Measurements from ENCODE around the gene TRAPPC1. TPM values are rescaled to one million over a fixed set of nuclear protein-coding genes. Genes with fewer than 3 reads are reported as not detected.

The TRAPPC1 gene
- total and polyA plus RNA-seq, 2 experiments from 2014 or later, result 37.8 to 321 TPM

DNA sequence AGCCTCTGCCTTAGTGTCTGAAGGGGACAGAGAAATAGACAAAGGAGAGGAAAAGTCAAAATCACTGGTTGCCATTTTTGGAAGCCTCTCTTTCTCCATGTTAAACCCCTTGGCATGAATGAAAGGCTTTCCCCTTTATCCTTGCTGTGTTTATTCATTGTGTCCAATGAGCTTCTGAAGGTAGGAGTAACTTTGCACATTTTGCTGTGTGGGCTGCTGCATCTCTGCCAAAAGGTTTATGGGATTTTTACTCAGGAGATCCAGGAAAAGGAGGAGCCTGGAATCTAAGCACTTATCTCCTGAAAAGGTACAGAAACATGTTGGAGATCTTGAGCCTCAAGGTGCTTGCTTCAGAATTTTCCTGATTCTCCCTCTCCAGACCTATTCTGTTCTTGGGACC, 4.1 kb upstream of the TRAPPC1 start:
- no peak overlapping the region for H3K9ac ChIP-seq
- H3K4me3 ChIP-seq, result no peak overlapping the region
- H3K27ac ChIP-seq, result no peak overlapping the region
- H3K79me2 ChIP-seq (ENCODE audit: insufficient read depth), result peaks cover 42% of the 10 kb centered on the region
- no peaks in the 10 kb centered on the region for H3K9me3 ChIP-seq (ENCODE audit: low read depth)
- H3K4me2 ChIP-seq (ENCODE audit: unreplicated experiment), result no peak overlapping the region
- no peak overlapping the region for H2AFZ ChIP-seq
- TF ChIP-seq EZH2 (IDR thresholded peaks at IDR 0.05; ENCODE audit: insufficient read depth, poor library complexity, severe bottlenecking), result no peak
- no peak for TF ChIP-seq EZH2phosphoT487 (IDR thresholded peaks at IDR 0.05; ENCODE audit: insufficient read depth, low read depth)
- no peaks in the 10 kb centered on the region for H3F3A ChIP-seq (ENCODE audit: insufficient read depth)
- no peak for DNase-seq
- H3K36me3 ChIP-seq (ENCODE audit: low read depth), result peaks cover 11% of the 10 kb centered on the region
- no peaks in the 10 kb centered on the region for H3K9me2 ChIP-seq (ENCODE audit: insufficient read depth)
- no peaks in the 10 kb centered on the region for H3K27me3 ChIP-seq (replicated peaks; ENCODE audit: insufficient read depth)
- no peaks in the 10 kb centered on the region for H4K20me1 ChIP-seq (ENCODE audit: insufficient read depth)
- peaks cover 8% of the 10 kb centered on the region for H3K4me1 ChIP-seq (ENCODE audit: insufficient read depth)
- in situ Hi-C loops (cut with MboI), result no loop called here

DNA sequence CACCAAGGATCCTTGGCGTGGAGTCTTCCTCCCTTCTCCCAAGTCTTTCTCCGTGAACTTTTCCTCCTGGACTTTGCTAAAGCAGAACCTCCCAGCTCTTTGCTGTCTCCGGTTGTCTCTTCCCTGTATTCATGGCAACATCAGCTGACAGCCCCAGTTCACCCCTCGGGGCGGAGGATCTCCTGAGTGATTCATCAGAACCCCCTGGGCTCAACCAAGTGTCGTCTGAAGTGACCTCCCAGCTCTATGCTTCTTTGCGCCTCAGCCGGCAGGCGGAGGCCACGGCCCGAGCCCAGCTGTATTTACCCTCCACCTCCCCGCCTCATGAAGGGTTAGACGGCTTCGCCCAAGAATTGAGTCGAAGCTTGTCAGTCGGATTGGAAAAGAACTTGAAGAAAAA, 1.2 kb upstream of the TRAPPC1 start:
- DNase-seq, result peak; percentile 83
- no peaks in the 10 kb centered on the region for H3K27me3 ChIP-seq (replicated peaks; ENCODE audit: insufficient read depth)
- WGBS, 2 experiments (ENCODE audit: low coverage in 1 of 2, low lambda C conversion rate in 2 of 2, missing lambda C conversion rate in 2 of 2), result 1 to 2% methylated on average over 16 of the region's 16 CpGs

DNA sequence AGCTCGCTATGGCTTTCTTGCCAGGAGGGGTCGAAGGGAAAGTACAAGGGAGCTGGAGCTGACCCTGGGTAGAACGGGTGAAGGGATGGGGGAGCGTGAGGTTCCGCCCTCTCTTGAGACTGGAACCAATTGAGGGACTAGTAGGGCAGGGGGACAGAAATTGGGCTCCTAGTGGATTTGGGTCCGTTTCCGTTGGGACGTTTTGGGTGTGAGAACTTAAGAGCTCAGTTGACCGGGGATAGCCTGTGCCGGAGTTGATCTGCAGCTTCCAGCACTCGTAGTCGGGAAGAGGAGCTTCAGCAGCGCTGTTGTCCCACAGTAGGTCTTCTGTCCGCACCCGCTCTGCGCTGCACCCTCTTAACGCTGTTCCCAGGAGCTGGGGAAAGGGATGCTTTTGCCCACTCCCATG, 741 bp upstream of the TRAPPC1 start:
- H2AFZ ChIP-seq, result peak overlapping the region; percentile 90
- no peaks in the 10 kb centered on the region for H3K9me2 ChIP-seq (ENCODE audit: insufficient read depth)
- TF ChIP-seq EZH2phosphoT487 (IDR thresholded peaks at IDR 0.05; ENCODE audit: insufficient read depth, low read depth) (no peak), EZH2 (IDR thresholded peaks at IDR 0.05; ENCODE audit: insufficient read depth, poor library complexity, severe bottlenecking) (no peak)
- H3K27me3 ChIP-seq (replicated peaks; ENCODE audit: insufficient read depth), result no peaks in the 10 kb centered on the region
- H3K9ac ChIP-seq, result peak overlapping the region; percentile 86
- WGBS, 2 experiments (ENCODE audit: low coverage in 1 of 2, low lambda C conversion rate in 2 of 2, missing lambda C conversion rate in 2 of 2), result 0 to 3% methylated on average over 16 to 17 of the region's 17 CpGs
- peak; percentile 56 for DNase-seq
- H3K4me3 ChIP-seq, result peak overlapping the region; percentile 83
- H4K20me1 ChIP-seq (ENCODE audit: insufficient read depth), result no peaks in the 10 kb centered on the region
- H3K36me3 ChIP-seq (ENCODE audit: low read depth), result peaks cover 4% of the 10 kb centered on the region; the same call in 1 of the 2 replicates
- in situ Hi-C loops (cut with MboI), result no loop called here
- H3F3A ChIP-seq (ENCODE audit: insufficient read depth), result no peaks in the 10 kb centered on the region
- H3K79me2 ChIP-seq (ENCODE audit: insufficient read depth), result peaks cover 47% of the 10 kb centered on the region
- H3K9me3 ChIP-seq (ENCODE audit: low read depth), result no peaks in the 10 kb centered on the region
- H3K4me1 ChIP-seq (ENCODE audit: insufficient read depth), result peaks cover 8% of the 10 kb centered on the region
- H3K4me2 ChIP-seq (ENCODE audit: unreplicated experiment), result peak overlapping the region; percentile 90
- H3K27ac ChIP-seq, result peak overlapping the region; percentile 44

More for the DNA sequence above, 1.2 kb upstream of the TRAPPC1 start:
- in situ Hi-C loops (cut with MboI), result no loop called here
- peaks cover 4% of the 10 kb centered on the region; the same call in 1 of the 2 replicates for H3K36me3 ChIP-seq (ENCODE audit: low read depth)
- H3F3A ChIP-seq (ENCODE audit: insufficient read depth), result no peaks in the 10 kb centered on the region
- no peaks in the 10 kb centered on the region for H4K20me1 ChIP-seq (ENCODE audit: insufficient read depth)
- no peaks in the 10 kb centered on the region for H3K9me2 ChIP-seq (ENCODE audit: insufficient read depth)
- peak overlapping the region; percentile 83 for H3K4me3 ChIP-seq
- peak overlapping the region; percentile 86 for H3K9ac ChIP-seq
- H3K9me3 ChIP-seq (ENCODE audit: low read depth), result no peaks in the 10 kb centered on the region
- peak overlapping the region; percentile 90 for H2AFZ ChIP-seq
- peak overlapping the region; percentile 90 for H3K4me2 ChIP-seq (ENCODE audit: unreplicated experiment)
- peaks cover 47% of the 10 kb centered on the region for H3K79me2 ChIP-seq (ENCODE audit: insufficient read depth)
- TF ChIP-seq EZH2 (IDR thresholded peaks at IDR 0.05; ENCODE audit: insufficient read depth, poor library complexity, severe bottlenecking) (no peak), EZH2phosphoT487 (IDR thresholded peaks at IDR 0.05; ENCODE audit: insufficient read depth, low read depth) (no peak)
- peak overlapping the region; percentile 44 for H3K27ac ChIP-seq
- peaks cover 8% of the 10 kb centered on the region for H3K4me1 ChIP-seq (ENCODE audit: insufficient read depth)

DNA sequence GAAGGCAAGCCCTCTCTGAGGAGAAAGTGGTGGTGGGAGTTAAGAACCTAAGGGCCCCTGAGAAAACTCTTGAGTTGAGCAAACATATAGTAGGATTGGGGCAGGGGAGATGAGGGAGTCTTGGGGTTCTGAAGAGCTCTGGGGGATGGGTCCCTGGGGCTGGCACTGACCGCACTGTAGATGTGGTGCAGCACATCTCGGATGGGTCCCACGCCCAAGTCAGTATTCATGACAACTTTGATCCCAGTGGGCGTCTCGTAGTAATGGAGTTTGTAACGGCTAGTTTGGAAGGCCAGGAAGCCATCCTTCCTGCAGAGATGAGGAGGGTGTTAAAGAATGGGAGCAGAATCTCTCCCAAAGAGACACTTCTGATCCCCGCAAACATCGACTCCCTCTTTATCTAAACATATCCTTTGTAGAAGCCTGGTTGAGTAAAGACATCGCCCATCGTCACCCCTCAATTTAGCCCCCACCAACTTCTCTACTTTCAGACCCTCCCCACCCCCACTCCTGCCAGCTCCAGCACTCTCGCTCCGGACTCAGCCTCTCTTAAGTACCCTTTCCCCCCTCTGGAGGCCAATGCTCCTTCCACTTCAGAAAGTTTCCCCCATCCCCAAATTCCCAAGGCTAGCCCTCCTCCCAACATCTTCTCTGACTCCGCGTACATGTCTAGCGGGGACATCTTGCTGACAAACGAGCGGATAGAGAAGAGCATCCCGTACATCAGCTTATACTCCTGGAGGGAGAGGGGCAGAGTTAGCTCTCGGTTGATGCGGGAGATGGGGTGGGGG, 710 bp downstream of the TRAPPC1 start:
- Histone ChIP-seq H3K4me2 (ENCODE audit: unreplicated experiment) (peak overlapping the region; percentile 90), H3K36me3 (ENCODE audit: low read depth) (no peaks in the 10 kb centered on the region), H3K79me2 (ENCODE audit: insufficient read depth) (peaks cover 47% of the 10 kb centered on the region), H3K4me3 (peak overlapping the region; percentile 83), H3K27me3 (replicated peaks; ENCODE audit: insufficient read depth) (no peaks in the 10 kb centered on the region), H3K27ac (0 out of 2 replicates have a peak overlapping the region, but pooled peaks have one; percentile 1), H2AFZ (peak overlapping the region; percentile 86), H3K9me3 (ENCODE audit: low read depth) (no peaks in the 10 kb centered on the region), H3K9ac (peak overlapping the region; percentile 80), H3K9me2 (ENCODE audit: insufficient read depth) (no peaks in the 10 kb centered on the region), H3K4me1 (ENCODE audit: insufficient read depth) (peaks cover 8% of the 10 kb centered on the region), H4K20me1 (ENCODE audit: insufficient read depth) (no peaks in the 10 kb centered on the region), H3F3A (ENCODE audit: insufficient read depth) (no peaks in the 10 kb centered on the region)
- in situ Hi-C loops (cut with MboI), result no loop called here
- no peak for DNase-seq
- no peak for TF ChIP-seq EZH2 (IDR thresholded peaks at IDR 0.05; ENCODE audit: insufficient read depth, poor library complexity, severe bottlenecking)
- TF ChIP-seq EZH2phosphoT487 (IDR thresholded peaks at IDR 0.05; ENCODE audit: insufficient read depth, low read depth), result no peak
- WGBS, 2 experiments (ENCODE audit: low coverage in 1 of 2, low lambda C conversion rate in 2 of 2, missing lambda C conversion rate in 2 of 2), result 38 to 43% methylated on average over 15 to 20 of the region's 20 CpGs

All from GM23248 (cell line).